IPS DF 4.7 (cell line): ENCODE measurements around the gene HOXB3.

Experiments used
- DNase-seq: peaks from one replicate; pipeline ENCODE4 v3.0.0-alpha.2; 2013; ENCODE audit warnings: low spot score; ENCODE audit errors: extremely low read depth

Gene HOXB3

DNA sequence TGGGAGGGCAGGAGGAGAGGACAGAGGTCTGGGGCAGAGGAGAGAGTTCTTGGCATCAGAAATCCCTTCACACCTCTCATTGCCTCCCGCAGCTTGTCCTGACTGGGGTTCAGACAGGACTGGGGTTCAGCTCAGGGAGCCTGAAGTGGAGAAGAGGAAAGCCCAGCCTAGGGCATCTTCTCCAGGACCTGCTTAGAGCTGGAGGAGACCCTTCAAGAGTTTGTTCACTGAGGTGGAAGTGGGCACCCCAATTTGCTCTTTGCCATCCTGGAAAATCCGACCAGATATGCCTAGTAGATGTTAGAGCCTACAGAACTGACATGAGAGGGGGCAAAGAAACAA, 2.0 kb downstream of the HOXB3 start:
- DNase-seq, result no peak

DNA sequence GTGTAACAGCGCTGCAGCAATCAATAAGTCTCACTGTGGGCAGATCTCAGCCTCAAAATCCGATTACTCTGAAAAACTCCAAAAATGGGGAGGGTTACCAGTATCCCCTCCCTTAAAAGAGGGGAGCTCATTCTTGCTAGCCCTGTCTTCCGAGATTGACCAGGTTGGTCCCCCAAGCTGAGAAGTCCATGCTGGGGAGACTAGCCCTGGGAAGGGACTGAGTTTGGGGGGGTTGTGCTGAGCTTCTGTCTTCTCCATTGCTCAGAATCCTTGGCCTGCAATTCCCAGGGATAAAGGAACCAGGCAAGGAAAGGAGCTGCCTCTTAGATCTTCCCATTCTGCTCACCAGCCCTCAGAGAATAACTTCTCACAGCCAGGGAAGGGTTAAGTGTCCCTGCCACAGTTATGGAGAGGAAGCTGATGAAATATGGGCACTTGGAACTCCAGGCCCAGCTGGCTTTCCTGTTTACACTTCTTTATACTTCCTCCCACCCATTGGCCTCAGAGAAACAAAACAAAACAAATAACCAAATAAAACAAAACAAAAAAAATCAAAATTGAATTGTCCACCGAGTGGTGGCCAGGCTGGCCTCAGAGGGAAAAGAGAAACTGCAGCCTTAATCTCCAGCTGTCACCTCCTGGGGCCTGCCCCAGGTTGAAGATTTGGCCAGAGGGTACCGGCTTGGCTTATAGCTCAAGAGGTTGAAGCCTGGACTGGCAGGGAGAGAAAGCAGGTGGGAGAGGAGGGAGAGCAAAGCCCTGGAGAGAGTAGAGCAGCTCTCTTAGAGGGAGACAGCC, 2.6 kb downstream of the HOXB3 start:
- no peak for DNase-seq

DNA sequence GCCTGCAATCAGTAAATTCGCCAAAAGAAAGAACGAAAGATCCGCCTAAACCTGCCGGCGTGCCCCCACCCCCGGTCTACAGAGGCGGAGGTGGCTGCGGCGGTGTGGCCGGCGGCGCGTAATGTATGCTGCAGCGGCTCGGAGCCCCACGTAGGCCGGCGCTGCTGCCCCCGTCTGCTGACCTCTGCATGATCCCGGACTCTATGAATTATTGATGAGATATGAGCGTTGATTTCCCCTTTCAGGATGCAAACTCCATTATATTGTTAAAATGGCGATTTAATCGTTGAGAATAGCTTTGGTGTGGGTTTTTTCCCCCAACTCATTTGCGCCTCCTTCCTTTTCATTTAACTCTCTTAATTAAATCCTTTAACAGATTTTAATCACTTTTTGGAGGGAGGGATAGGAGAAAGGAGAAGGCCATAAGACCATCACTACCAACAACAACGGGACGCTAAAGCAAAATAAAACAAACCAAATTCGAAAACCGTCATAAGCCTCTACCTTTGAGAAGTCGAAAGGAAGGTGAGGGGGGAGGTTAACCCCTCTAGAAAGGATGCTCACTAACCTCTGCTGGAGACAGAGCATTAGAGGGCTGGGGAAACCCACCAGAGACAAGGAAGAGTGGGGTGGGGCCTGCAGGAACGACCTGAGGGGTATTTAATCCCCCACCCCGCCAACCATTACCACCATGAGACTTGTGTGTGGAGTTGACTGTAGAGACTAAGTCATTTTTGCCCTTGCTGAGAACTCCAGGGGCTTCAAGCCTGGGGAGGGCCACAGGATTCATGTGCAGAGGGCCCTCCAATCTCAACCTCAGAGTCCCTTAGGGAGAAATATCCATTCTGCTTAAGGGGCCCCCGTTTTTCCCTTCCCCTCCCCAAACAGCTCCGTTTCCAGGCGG, 3.4 kb downstream of the HOXB3 start:
- no peak for DNase-seq

DNA sequence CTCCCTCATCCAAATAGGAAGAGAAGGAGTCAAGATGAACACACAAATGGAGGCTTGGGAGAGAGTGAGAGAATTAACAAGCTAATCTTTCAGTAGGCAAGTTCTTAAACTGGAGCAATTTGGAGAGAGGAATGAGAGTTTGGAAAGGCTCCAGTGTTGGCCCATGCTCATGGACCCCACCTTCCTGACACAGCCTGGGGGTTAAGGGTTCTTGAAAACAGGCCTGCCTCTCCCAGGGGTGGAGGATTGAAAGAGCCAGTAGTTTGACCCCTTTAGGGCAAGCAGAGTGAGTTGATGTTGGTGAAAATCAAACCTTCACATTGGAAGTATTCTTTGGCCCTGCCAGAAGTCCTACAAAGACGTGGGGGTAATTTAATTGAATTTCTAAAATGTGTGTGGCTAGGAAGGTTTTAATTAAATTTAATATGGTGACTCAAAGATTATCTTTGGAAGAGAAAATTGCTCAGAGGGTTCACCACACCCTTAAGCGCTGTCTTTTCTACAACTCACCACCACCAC, 5.8 kb downstream of the HOXB3 start:
- no peak for DNase-seq

DNA sequence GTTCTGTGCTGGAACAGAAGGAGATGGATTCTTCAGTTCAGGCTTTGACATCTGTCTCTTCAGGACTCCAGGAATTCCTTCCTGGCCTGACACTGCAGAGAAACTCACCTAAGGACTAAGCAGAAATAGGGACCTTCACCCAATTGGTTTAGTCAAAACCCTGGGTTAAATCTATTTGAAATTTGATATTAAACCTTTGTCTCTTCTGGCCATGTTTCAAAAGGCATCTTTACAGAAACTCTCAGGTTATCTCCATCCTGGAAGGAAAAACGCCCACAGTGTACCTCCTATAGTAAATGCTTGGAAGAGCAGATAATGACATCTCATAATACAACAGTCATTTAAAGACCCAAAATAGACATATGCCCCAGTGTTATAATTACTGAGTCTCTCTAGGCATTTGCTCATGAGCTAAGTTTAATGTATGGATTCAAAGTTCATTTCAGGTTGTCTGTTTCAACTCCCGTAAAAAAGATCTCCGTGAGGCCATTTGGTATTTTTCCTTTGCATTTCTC, 6.3 kb downstream of the HOXB3 start:
- DNase-seq, result no peak

DNA sequence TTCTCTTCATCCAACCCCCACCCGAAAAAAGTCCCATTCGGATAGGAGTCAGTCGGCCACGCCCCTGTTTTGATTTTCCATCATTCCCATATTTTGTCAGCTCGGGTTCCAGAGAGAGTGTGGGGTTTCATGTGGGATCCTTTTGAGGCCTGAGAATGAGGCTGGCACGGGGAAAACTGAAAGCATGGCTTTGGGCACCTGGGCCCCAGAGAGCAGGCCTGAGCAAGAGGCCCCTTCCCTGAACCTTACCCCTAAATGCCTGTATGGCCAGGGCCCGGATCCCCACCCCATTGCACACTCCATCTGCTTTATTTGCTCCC, 7.3 kb downstream of the HOXB3 start:
- DNase-seq, result no peak

DNA sequence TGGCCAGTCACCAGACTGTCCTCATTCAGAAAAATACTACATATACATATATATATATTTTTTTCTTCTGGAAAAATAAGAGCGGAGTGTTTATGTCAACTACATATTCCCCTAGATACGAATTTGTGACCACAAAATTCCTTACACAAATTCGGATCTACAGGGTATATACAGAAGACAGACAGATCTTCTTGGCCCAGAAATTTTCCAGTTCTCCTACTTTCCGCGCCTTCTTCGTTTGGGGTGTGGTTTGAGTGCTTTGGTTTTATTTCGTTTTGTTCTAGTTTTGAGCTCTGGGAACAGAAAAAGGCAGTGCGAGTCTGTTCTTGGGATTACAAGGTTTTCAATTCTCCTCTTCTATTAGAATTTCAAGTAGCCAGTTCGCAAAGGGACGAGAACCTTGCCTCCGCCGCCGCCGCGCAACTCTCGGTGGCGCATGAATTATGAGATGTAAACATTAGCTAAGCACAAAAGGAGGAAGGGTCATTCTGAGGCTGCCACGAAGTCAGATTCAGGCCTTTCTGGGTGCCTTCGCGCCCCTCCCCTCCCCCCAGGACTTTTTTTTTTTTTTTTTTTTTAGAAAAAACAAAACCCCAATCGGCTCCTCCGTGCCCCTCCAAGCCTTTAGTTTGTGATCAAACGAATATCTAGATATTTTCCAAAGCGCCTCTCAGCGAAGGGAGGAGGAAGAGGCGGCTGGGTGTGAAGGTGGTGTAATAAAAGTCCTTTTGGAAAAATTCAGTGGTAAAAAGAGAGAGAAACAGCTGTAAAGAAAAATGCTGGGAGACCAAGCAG, 10.1 kb downstream of the HOXB3 start:
- DNase-seq, result no peak

DNA sequence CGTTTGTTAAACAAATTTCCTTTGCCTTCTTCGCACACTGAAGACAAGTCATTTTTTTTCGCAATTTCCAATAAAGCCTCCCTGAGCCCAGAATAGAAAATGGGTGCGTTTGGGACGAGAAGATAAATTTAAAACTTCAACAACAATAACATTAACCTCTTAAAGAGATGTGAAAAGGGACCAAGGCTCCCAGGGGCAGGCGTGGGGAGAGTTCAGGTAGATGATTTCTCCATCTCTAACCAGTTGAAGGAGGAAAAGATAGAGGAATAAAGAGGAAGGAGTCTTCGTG, 10.6 kb downstream of the HOXB3 start:
- no peak for DNase-seq

DNA sequence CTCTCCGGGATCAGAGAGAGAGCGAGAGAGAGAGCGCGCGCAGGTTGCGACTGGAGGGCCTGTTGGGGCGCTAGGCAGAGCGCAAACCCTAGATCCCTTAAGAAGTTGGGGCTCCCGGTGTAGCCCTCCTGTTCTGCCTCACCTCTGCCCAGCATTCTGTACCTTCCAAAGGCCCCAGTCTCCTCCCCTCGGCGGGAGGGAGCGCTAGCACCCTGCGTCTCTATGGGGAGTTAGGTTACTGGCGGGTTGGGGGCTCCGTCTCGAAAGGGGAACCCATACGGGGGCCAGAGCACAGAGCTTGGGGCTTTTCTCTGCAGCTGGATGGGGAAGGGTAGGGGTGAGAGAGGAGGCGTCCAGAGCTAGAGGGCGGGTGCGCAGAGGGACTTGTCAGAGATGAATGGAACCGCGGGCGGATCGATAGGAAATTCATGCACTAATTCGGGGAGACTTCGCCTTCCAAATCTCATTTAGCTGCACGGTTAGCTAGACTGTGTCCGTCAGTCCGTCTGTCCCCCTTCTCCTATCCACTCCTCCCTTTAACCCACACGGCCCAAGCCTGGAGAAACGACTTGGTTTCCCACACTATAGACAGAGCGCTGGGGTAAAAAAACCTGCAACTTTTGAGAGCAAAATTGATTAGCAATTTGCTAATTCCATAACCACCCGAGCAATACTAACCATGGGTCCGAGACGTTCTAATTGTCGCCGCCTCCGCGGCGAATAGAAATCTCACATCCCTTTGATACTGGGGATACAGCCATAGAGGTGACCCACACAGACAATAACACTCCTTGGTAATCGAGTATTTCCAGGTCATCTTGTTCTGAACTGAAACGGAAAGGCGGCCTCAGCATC, 11.2 kb downstream of the HOXB3 start:
- DNase-seq, result no peak

DNA sequence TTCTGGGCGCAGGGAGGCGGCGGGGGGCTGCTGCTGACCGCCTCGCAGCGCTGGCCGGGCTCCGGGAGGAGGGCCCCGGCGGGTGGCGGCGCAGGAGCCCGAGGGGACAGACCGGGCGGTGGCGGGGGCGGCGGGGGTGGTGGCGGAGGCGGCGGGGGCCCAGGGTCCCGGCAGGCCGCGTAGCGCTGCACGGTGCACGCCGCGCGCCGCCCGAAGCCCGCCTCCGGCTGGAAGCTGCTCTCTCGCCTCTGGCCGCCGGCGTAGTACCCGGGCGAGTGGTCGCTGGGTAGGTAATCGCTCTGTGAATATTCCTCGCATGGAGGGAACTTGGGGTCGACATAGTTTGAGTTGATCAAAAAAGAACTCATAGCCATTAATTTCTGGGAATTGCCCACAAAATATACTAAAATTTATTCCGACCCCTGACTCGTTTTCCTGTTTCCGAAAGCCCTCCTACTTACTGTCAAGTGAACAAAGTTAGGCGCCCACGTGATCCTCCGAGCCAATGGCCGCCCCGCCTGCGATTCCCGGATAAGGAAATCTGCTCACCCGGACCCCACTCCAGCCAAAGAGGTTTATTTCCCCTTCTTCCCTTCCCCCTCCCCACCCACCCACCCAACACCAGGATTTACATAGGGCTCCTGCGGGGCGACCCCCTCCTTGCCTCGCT, 12.0 kb downstream of the HOXB3 start, which contains the start of gene HOXB4:
HOXB4 (minus strand) TSS at position 405 of the 670 bp plus-strand sequence; CDS start at position 374, 31 bp downstream.
- DNase-seq, result no peak

DNA sequence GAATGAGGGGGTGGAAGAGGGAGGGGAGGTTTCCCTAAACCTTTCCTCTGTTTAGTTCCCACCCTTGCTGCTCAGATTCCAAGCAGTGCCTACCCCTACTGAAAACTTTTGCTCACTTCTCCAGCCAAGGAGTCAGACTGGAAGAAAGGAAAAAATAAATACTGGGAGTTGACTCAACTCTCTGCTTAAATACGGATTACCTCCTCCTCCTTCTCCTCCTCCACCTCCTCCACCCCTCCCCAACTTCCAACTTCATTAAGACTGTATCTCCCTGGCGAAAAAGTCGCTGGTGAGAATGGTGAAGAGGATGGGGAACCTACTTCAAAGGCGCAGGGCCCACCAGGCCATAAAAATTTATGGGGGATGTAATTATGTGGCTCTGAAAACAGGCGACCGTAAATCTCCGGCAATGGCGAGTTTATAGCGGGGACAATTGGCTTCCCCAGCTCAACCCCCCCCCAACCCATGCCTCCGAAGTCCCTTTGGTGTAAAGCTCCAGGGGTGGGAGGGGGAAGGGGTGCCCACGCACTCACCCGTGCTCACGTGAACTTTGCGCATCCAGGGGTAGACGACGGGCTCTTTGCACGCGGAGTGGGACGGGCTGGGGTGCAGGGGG, 12.6 kb downstream of the HOXB3 start:
- DNase-seq, result no peak

DNA sequence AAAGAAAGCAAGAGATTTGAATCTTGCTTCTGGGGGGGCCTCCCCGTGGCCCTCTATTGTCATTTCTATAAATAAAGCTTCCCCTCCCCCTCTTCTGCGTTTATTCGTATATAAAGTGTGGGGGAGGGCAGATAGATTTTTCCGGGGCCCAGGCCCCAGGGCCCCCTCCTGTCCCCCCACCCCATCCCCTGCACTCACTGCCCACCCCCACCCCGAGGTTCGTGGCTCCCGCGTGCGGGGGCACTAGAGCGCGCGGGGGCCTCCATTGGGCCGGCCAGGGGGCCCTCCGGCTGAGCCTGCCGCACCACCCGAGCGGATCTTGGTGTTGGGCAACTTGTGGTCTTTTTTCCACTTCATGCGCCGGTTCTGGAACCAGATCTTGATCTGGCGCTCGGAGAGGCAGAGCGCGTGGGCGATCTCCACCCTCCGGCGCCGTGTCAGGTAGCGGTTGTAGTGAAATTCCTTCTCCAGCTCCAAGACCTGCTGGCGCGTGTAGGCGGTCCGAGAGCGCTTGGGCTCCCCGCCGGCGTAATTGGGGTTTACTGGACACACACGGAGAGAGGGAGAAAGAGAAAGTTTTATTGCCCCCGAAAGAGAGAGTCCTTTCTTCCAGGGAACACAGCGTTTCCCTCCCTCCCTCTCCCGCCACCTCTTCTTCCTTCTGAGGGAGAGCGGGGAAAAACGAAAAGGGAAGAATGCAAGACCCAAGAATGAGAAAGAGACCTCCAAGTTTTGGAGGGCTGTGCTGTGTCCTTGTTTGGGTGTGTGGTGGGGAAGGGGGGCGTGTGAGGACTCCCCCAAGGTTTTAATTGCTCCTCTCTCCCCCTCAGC, 13.3 kb downstream of the HOXB3 start:
- no peak for DNase-seq

DNA sequence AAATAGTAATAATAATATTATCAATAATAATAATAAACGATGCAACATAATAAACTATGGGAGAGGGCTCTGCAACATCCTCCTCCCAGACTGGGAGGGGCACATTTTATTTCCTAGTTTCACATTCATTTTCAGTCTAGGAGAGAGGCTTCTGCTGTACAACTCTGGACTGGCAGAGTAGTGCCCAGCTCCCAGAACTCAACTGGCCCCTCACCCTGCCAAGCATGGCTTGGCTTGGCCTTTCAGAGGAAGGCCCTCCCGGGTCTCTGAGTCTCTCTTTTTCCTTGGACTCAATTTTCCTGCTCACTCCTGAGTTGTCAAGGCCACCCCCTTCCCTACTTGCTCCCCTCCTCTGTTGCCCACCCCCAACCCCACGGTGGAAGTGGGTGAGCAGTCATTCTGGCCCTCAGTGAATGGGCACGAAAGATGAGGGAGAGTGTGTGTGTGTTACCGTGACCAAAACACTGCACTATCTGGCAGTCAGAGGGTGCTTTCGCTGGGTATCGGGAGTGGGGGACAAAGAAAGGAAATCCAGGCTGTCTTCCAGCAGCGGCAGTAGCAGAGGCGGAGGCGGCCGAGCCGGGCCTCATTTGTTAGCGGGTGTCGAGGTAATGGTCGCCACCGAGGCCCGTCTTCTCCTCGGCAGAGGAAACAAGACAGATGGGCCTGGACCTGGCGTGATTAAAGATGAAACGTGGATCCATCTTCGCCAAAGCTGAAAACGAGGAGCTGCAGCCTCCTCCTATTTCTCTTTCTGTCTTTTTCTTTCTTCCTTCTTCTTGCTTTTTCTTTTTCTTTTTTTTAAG, 14.2 kb downstream of the HOXB3 start:
- no peak for DNase-seq

DNA sequence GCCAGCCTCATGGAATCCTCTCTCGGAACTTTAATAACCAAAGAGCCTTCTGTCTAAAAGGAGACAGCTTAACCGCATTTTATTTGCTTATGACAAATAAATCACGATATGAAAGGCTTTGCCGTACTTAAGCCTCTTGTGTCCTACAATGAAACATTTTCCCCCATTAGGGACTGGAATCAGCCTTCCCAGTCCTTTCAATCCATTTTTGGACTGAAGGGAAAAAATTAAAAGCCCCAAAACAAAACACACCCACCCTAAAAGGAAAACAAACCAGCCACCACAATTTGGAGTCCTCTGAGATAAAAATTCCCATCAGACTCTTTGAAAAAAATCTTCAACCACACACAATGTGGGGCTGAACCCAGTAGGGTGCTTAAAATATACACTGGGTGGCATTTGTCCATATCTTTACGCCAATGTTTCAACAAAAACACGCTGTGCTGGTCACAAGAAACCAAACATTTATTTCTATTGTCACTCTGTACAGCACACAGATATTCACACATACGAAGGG, 14.9 kb downstream of the HOXB3 start:
- no peak for DNase-seq

DNA sequence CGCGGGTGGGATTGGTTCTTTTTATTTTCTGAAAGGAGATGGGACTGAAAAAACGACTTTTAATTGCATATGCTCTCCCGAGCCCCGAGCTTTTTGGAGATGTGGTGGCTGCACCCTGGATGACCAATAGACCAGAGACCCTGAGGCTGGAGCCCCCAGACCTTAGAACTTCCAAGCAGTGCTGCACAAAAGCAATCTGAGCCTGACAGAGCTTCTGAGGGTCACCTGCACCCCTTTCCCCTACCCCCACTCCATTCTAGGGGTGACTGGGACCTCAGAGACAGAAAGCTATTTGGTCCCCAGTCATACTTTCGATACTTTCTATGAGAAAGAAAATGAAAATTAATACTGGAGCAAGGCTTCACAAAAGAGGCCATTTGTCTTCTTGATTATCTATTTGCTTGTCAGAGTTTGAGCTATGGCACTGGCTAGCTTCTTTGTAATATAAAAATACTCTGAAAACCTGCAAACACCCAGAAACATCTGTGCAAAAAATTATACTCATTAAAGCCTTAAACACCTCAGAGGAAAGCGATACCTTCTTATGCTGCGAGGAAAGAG, 15.5 kb downstream of the HOXB3 start:
- DNase-seq, result no peak

DNA sequence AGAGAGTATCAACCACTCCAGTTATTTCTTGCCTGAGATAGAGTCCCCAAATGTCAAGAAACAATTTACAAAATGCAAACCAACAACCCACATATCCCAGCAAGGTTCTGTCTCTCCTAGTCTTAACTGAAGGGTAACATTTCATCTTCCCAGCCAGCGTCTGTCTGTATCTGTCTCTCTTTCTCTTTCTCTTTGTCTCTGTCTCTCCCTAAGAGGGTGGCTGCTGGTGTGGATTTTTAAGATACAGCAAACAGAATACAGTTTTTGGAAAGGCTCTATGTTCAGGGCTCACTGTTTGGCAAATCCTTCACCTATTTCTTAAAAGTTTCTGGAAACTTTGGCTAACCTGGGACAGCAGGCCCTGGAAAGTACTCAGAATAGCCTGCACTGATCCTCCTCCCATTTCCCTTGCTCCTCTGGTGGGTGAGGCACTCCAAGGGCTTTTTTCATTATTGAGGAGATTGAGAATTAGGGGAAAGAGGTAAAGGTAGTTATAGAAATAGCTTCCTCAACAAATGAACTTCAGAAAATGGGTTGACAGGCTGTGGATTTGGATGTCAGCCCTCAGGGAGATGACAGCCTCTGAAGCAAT, 18.1 kb downstream of the HOXB3 start:
- DNase-seq, result no peak
